GM15510 (cell line): ENCODE data around the gene SH2D6.

Experiments
- POLR2A ChIP-seq: IDR thresholded peaks from 3 replicates; pipeline ENCODE4 v1.6.1; 2011; ENCODE audit warnings: borderline replicate concordance; ENCODE audit not compliant: insufficient read length; ENCODE audit errors: extremely low read depth

Gene SH2D6

DNA sequence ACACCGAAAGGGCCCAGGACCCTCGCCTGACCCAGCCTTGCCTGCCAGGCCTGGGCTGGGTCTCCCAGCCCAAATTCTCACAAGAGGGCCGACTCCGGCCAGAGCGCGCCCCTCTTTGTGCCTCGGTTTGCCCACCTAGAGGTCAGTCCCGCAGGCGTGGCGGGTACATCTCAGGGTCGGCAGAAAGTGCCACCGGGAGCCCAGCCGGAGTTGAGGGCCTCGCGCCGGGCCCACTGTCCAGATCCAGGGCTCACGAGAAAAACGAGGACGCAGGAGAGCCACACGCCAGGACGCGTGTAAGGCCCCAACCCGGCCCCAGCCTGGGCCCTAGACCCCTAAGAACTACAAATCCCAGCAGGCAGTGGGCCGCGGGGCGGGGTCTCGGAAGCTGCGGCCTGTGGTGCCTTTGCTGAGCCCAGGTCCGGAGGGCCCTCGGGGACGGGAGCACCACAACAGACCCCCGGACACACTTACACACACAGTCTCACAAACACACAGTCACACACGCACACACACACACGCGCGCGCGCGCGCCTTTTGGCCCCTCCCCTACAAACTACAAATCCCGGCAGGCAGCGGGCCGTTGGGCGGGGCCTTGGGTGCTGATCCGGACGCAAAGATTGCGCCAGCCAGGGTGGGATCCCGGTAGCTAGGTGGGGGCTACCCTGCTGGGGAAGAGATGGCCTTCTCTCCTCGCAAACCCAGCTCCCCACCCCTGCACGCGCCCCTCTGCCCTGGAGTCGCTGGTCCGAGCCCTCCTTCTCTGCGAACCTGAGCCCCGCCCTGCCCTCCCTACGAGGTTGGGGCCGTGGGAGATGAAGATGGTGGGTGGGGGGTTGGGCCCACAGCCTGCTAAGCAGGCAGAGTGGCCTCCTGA lies at the start of gene SH2D6:
SH2D6 (plus strand) TSS at position 583 of the 877 bp plus-strand sequence. CDS start 10,752 bp downstream, outside the sequence.
- peak; percentile 60 for TF ChIP-seq POLR2A

GRCh38 chr2:85368921-85369320 lies 49.6 kb upstream of the SH2D6 start:
- TF ChIP-seq POLR2A: no peak

- TF ChIP-seq POLR2A: no peak
Measured at GRCh38 chr2:85369500-85369899, 49.0 kb upstream of the SH2D6 start.

- TF ChIP-seq POLR2A: no peak
Measured at GRCh38 chr2:85371045-85371444, 47.5 kb upstream of the SH2D6 start.

DNA sequence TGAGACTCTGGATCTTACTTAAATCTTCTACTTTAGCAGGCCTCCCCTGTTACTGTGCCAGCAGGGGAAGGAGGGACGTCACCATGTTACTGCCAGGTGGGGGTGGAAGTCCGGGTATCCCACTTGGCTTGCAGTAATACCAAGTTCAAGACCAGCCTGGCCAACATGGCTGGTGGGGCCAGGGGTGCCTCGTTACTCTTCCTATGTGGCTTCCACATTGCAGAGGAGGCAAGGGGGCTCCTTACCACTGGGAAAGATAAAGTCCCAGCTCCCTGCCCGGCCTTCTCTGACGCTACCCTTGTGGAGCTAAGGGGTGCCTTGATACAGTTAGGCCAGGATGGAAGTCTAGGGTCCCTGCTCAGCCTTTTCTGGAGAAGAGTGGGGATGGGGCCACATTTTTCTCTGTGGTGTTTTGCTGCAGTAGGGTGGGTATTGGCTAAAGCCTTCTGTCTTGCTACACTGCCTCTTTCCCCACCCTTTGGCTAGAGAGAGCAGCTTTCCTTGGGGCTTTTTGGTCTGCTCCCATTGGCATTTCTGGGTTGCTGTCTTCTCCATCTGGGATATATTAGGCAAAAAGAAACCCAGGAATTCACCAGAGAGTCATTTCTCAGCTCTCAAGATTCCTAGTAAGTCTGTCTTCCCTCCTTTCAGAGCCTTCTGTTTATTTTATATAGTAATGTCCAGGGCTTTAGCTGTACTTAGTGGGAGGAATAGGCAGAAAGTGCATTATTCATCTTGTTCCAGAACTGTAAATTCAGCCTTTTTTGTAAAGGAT lies 42.0 kb upstream of the SH2D6 start:
- TF ChIP-seq POLR2A: no peak

GRCh38 chr2:85377083-85377482 lies 41.4 kb upstream of the SH2D6 start:
- TF ChIP-seq POLR2A: no peak

DNA sequence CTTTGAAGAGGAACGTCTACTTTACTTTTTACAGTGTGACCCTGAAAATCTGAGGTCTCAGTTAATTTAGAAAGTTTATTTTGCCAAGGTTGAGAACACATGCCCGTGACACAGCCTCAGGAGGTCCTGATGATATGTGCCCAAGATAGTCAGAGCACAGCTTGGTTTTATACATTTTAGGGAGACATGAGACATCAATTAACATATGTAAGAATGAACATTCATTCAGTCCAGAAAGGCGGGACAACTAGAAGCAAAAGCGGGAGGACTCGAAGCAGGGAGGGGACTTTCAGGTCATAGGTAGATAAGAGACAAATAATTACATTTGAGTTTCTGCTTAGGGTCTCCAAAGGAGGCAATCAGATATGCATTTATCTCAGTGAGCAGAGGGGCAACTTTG lies 40.3 kb upstream of the SH2D6 start:
- TF ChIP-seq POLR2A: no peak

- no peak for TF ChIP-seq POLR2A
Measured at GRCh38 chr2:85380048-85380447, 38.5 kb upstream of the SH2D6 start.

- no peak for TF ChIP-seq POLR2A
Measured at GRCh38 chr2:85383850-85384249, 34.7 kb upstream of the SH2D6 start.

DNA sequence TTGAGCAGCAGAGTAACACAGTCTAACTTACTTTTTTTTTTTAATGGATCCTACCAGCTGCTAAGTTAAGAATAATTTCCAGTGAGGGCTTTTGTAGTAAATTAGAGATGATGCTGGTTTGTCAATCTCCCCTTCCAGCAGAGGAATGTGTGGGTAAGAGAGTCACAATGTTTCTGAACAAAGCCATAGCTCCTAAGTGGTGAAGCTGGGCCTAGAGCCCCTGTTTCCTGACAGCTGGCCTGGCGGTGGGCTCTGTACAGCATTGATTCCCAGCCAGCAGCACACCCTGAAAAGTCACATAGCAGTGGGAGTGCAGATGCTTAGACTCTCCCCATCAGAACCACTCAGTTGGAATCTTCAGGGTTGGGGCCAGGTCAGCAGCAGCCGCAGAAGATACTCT lies 32.8 kb upstream of the SH2D6 start:
- no peak for TF ChIP-seq POLR2A

GRCh38 chr2:85387754-85388153 lies 30.8 kb upstream of the SH2D6 start:
- no peak for TF ChIP-seq POLR2A

DNA sequence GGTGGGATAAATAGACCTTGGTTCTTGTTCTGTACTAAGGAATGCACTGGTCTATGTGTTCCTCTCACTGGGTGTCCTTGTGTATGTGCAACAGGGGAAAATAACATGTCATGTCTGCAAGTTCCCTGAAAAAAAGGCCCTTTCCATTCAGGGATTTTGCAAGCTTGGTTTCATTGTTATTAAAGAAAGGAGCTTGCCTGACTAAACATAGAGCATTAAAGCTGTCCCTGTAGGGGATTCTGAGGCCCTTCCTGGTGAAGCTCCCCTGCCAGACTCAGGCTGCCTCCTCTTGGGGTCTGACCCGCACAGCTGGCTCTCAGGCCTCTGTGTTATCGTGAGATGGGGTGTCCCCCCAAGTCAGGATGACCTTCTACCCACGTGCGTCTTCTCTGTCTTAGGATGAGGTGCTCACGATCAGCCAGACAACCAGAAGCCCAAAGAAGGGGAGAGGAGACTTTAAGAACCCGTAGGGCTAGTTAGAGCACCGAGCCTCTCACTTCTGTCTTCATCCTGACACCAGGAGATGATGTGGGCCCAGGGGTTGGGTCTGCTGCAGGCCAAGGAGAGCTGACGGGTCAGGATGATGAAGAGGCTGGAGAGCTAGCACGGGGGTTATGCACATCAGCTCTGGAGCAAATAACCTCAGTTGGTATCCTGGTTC lies 29.5 kb upstream of the SH2D6 start:
- no peak for TF ChIP-seq POLR2A

DNA sequence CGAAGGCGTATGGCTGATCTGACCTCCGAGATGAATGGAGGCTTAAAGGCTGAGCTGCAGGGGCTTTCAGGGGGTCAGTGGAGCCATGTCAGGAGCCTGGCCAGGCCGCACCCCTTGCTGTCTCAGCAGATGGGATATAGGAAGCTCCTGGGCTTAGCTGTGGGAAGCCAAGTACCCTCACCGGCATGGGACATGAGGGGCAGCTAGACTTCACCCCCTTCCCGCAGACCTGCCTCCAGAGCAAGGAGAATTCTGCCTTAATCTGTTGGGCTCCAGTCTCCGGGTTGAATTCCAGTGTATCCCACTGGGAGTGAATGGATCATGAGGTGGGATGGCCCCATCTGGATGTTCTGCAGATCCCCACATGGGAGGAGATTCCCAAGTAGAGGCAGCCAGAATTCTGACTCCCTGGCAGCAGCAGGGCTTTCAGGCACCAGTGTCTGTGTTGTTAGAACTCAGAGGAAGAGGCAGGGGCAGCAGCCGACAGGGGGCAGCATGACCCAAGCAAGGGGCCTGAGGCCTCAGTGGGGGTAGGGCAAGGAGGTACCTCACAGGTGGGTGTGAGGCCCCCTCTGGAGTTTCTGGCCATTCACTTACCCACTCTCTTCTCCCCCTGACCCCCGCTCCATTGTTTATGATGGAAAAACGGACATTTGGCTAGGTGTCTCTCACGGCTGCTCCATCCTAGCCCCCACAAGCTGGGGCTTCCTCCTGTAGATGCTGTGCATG lies 27.4 kb upstream of the SH2D6 start:
- TF ChIP-seq POLR2A: no peak

DNA sequence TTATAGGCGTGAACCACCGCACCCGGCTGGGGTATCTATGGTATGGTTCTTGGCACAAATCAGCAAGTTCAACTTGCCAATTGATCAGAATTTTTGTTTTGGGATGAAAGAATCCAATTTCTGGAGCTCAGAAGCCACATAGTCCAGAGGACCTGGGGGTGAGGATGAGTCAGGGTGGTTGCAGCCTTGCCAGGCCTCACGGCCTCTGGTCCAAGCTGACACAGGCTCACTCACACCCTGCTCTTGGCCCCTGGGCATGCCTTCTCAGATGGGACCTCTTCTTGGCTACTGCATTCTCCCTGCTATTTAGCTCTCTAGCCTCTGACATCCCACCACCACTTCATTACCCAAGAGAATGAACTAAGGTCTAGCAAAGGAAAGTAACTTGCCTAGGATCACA lies 24.7 kb upstream of the SH2D6 start:
- no peak for TF ChIP-seq POLR2A
